ENCODE data around the gene SYT8.
"Not testable (repeated sequence)": the region's sequence is repeated elsewhere in the genome, so short reads cannot be mapped to it uniquely, and the experiment has no call there.

SYT8 gene

GRCh38 chr11:1873813-1874150 lies 39.0 kb downstream of the SYT8 start:
- DNase-seq (ENCODE audit: low read depth), result not testable (repeated sequence)

GRCh38 chr11:1874441-1875092 lies 39.8 kb downstream of the SYT8 start:
- DNase-seq (ENCODE audit: low read depth), result not testable (repeated sequence)

DNA sequence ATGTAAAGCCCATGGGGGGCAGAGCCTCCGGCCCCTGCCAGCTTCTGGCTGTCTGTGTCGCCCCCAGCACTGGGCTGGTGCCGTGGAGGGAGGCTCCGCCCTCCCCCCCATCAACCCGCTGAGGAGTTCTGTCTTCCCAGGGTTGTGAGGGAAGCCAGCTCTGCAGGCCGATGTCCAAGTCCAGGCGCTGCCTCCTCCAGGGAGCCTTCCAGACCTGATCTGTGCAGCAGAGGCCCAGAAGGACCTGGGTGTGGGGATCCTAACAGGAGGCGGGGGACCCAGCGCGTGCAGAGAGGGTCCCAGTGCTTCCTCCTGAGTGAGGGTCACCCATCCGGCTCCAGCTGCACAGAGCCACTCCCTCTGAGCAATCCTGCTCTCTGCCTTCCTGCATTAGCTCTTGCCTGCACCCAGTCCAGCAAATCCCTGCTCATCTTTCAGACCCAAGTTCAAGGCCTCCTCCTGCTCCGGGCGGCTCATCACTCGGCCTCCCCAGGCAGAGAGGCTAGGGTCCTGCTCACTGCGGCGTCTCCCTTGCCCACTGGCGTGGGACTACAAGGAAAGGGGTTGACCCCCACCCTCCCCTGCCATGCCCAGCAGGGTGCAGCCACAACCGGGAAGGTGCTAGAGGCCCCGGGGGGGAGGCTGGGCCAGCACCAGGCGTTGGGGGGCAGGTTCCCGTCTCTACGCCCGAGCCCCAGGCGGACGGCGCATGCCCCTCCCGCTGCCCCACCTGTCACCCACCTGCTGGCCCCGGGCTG lies 40.5 kb downstream of the SYT8 start:
- no peak for DNase-seq (ENCODE audit: low read depth)

GRCh38 chr11:1875851-1876301 lies 41.1 kb downstream of the SYT8 start:
- not testable (repeated sequence) for DNase-seq (ENCODE audit: low read depth)

DNA sequence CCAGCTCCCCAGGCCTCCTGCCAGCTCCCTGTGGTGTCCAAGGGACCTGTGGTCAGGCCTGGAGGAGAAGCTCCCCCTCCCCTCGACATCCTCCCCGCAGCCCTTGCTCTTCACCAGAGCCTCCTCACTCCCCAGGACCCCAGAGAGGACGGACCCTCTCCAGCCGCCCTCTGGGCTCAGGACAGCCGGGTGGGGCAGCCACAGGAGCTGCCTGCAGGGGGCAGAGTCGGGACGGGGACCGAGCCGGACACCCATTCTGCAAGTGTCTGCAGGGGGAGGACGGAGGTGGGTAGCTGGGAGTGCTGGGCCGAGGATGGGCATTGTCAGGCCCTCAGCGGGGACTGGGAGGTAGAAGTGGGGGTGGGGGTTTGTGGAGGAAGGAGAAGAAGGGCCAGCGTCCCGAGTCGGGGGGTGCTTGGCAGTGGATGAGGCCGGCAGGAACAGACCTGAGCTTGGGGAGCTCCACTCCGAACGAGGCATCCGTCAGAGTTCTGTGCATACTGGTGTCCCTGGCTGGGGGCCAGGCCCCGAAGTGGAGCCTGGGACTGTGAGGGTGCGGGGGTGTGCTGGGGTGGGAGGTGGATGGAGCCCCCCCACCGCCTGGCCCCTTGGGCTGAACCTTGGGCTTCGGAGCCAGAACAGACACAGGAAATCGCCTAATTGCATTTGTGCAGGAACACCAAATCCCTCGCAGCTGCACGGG lies 41.7 kb downstream of the SYT8 start:
- no peak for DNase-seq (ENCODE audit: low read depth)

- DNase-seq (ENCODE audit: low read depth), result no peak
These were observed 42.7 kb downstream of the SYT8 start for GRCh38 chr11:1877211-1878136.

GRCh38 chr11:1878137-1879031 lies 43.6 kb downstream of the SYT8 start:
- no peak for DNase-seq (ENCODE audit: low read depth)

GRCh38 chr11:1879342-1879940 lies 44.7 kb downstream of the SYT8 start:
- no peak for DNase-seq (ENCODE audit: low read depth)

DNA sequence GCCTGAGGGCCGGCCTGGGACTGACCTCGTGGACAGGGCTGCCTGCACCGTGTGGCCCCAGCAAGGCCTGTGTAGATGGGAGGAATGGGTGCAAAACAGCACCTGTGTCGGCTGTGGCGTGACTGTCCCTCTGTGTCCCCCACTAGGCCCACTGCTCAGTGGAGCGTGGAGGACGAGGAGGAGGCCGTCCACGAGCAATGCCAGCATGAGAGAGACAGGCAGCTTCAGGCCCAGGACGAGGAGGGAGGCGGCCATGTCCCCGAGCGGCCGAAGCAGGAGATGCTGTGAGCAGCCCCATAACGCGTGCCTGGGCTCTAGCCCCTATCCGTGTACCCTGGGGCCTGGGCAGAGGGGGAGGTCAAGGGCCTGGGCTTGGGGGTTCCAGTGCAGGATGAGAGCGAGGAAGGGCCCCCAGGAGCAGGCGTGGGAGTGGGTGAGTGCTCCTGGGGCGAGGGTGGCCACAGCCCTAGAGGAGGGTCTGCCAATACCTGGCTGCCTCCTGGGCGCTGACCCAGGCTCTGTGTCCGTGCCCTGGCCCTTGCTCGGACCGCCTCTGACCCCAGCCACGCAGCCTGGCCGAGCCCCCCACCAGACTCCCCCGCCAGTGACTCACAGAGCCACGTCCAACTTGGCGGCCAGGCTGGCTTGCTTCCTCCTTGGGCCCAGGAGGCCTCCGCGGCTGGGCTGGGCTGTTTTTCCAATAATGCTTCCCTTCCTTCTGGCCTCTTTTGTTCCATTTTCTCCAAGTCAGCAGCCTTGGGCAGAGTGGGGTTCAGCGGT lies 45.3 kb downstream of the SYT8 start:
- no peak for DNase-seq (ENCODE audit: low read depth)

DNA sequence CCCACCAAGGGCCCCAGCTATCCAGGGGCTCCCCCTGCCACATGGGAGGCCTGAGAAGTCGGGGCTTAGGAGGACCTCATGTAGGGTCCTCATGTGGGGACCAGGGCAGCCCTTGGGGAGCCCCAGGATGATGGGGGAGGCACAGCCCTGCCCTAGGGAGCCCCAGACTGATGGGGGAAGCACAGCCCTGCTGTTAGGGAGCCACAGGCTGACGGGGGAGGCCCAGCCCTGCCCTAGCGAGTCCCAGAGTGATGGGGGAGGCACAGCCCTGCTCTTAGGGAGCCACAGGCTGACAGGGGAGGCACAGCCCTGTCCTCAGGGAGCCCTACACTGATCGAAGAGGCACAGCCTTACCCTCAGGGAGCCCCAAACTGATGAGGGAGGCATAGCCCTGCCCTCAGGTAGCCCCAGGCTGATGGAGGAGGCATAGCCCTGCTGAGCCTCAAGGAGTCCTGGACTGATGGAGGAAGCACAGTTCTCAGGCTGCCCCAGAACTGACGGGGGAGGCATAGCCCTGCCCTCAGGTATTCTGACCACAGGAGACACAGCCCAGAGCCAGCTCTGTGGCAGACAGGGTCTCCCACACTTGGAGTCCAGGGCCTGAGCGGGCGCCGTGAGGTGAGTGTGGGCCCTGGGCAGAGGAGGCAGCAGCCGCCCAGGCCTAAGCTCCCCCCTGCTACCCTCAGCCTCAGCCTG lies 46.1 kb downstream of the SYT8 start:
- no peak for DNase-seq (ENCODE audit: low read depth)

- DNase-seq (ENCODE audit: low read depth), result no peak
These were observed 46.9 kb downstream of the SYT8 start for GRCh38 chr11:1881442-1882264.

DNA sequence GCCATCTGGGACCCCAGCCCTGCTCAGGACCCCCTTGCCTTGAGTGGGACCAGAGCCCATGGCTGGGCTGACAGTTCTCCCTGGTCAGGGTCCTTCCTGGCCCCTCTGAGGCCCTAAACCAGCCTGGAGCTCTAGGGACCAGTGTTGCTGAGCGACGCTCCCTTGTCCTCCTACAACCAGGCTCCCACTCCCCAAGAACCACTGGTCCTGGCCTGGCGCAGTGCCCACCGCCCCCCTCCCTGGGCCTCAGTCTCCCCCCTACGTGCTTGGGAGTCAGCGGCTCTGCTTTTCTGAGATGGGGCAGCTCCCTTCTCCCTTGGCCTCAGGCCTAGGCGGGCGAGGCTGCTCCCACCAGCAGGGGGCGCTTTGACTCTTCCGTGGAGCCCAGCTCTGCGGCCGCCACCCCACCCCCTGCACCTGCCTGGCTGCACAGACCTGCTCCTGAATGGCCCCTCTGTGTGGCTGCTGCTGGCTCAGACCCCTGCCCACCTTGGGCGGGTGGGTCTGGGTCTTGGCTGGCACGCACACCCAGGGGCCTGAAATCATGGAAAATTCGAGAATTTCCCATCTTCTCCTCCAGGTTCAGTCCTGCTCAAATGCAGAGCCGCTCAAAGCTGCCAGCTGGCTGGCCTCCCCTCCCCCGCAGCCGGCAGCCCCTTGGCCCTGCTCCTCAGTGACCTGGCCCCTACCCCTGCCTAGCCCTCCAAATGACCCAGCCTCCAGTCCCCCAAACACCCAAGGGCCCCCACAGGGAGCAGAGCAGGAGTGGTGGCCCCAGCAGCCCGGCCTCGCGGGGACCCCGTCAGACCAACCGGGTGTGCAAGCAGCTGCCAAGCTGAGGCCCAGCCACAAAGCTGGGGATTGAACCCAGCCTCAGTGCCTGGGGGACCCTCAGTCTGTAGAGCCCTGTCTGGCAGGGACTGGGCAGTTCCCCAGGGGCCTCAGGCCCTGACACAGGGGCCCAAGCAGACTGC lies 47.8 kb downstream of the SYT8 start:
- peak; percentile 61 for DNase-seq (ENCODE audit: low read depth)

DNA sequence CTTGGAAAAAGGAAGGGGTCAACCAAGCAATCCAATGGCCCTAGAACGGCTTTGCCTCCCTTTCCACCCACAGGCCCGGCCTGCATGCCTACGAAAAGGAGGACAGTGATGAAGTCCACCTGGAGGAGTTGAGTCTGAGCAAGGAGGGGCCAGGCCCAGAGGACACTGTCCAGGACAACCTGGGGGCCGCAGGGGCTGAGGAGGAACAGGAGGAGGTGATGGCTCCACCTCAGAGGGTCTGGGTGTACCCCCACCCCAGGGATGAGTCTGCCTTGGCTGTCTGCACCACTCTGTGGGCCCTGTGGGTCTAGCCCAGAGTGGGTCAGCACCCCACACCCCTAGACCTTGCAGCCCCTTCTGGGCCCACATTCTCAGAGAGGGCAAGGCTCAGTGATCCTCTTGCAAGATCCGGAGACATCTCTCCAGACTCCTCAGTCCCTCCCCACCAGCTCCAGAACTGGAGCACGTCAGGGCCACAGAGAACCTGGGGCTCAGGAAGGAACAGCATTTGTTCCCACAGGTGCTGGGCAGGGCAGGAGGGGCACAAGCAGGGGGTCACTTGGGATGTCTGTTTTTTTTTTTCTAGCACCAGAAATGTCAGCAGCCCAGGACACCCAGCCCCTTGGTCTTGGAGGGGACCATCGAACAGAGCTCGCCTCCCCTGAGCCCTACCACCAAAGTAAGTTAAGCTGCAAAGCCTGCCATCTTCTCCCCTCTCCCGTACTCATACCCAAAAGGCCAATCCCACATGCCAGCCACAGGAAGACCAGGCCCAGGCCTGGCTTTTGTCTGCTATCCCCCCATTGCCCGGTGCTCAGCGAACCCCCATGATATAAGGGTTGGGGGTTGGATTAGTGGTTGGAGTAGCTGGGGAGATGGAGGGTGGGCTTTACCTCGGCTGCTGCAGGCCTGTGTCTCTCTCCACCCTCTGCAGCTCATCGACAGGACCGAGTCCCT lies 48.8 kb downstream of the SYT8 start:
- DNase-seq (ENCODE audit: low read depth), result no peak

DNA sequence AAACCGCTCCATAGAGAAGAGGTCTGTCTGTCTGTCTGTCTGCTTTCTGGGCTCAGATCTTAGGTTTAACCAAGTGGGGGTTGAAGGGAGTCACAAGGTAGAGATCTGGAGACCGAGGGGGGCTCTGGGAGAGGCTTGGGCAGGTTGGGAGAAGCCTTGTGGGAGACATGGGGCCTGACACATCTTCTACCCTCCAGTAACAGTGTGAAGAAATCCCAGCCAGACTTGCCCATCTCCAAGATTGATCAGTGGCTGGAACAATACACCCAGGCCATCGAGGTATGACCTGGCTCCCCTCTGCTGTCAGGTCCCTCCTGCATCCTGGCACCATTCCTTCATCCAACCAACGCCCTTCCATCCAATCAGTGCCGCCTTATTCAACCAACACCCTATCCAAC lies 49.5 kb downstream of the SYT8 start:
- DNase-seq (ENCODE audit: low read depth), result no peak

- not testable (repeated sequence) for DNase-seq (ENCODE audit: low read depth)
These were observed 51.8 kb downstream of the SYT8 start for GRCh38 chr11:1886551-1886950.
